Measurements from ENCODE around the gene JAM3. TPM values are rescaled to one million over a fixed set of nuclear protein-coding genes. Genes with fewer than 3 reads are reported as not detected.

Gene JAM3
- total and polyA plus RNA-seq, 9 of the 15 experiments (the other 6 are each of a cell fraction or from before 2014, with no cell fraction given) = 0.22 to 0.76 (median 0.40) TPM

GRCh38 chr11:134045799-134046635 is 22.9 kb upstream of the JAM3 start (continued):
- no peak for TF ChIP-seq CHAMP1 (IDR thresholded peaks at IDR 0.05)

- H3K4me3 ChIP-seq = no peak overlapping the region
- no peak overlapping the region for H3K27ac ChIP-seq (ENCODE audit: extremely low read depth, low read depth, low read length)
- in situ Hi-C loops (cut with MboI) = no loop called here
- WGBS (ENCODE audit: insufficient coverage, low coverage, missing lambda C conversion rate) = under 1% methylated on average over 25 of the region's 30 CpGs
- no peaks in the 10 kb centered on the region for H3K9me3 ChIP-seq (replicated peaks; ENCODE audit: control insufficient read depth, insufficient read depth, low read depth, low read length)
- no peak for ATAC-seq
- no TSS peak for BruUV-seq (replicated peaks)
- ChIA-PET POLR2A (interaction anchor here (0.6 kb wide), 1 partner anchor 98 kb away, joined by 3 read pairs; no protein-coding TSS in a partner anchor), CTCF (ENCODE audit: low intra/inter-chr PET ratio) (no interaction called here)
- no peaks in the 10 kb centered on the region for H3K36me3 ChIP-seq (ENCODE audit: control insufficient read depth, insufficient read depth, low read length)
- H3K9me1 ChIP-seq (ENCODE audit: control insufficient read depth, insufficient read depth, low read length) = no peaks in the 10 kb centered on the region
- DNase-seq (ENCODE audit: extremely low read depth in 1 of 4, low spot score in 3 of 4) = no peak
- intact Hi-C loops (cut with micrococcal nuclease) = no loop called here
- H3K79me2 ChIP-seq (ENCODE audit: control insufficient read depth, insufficient read depth, low read length) = no peaks in the 10 kb centered on the region
- no peak overlapping the region for H3K4me2 ChIP-seq (ENCODE audit: insufficient read depth, low read length)
- peaks cover 3% of the 10 kb centered on the region; the same call in 1 of the 2 replicates for H4K20me1 ChIP-seq (replicated peaks; ENCODE audit: control insufficient read depth, insufficient read depth, low read length)
- H3K9ac ChIP-seq (ENCODE audit: insufficient read depth in 1 of 2, low read depth in 2 of 2, low read length in 2 of 2) = no peak overlapping the region
- H2AFZ ChIP-seq (ENCODE audit: low read depth, low read length) = no peak overlapping the region
- H3K27me3 ChIP-seq (ENCODE audit: control insufficient read depth in 2 of 2, insufficient read depth in 2 of 2, low read length in 2 of 2) = peaks cover 11 to 60% of the 10 kb centered on the region in 2 experiments; a peak in 4 of 5 replicates
- H3K4me1 ChIP-seq (replicated peaks in 1 of 2; ENCODE audit: control insufficient read depth in 2 of 2, insufficient read depth in 2 of 2, low read length in 2 of 2) = peaks cover 0 to 7% of the 10 kb centered on the region in 2 experiments; a peak in 2 of 5 replicates
- no peak for FAIRE-seq
- TF ChIP-seq GABPA (tag; conservative IDR thresholded peaks at IDR 0.05; ENCODE audit: low read depth) = no peak
- TF ChIP-seq ZC3H8 (IDR thresholded peaks at IDR 0.05) = no peak
- no peak for TF ChIP-seq PATZ1 (CRISPR knock-in tag; IDR thresholded peaks at IDR 0.05; ENCODE audit: borderline replicate concordance)
- no peak for TF ChIP-seq RBFOX2 (IDR thresholded peaks at IDR 0.05; ENCODE audit: low read depth, low read length)
- TF ChIP-seq JUND (IDR thresholded peaks at IDR 0.05; ENCODE audit: borderline replicate concordance, low read depth, low read length) = no peak
- no peak for TF ChIP-seq JUND (tag; IDR thresholded peaks at IDR 0.05; ENCODE audit: borderline replicate concordance, low read depth, low read length)
- TF ChIP-seq ZNF274 (IDR thresholded peaks at IDR 0.05; ENCODE audit: borderline replicate concordance, low read depth, low read length) = no peak
- no peak for TF ChIP-seq BRF1 (IDR thresholded peaks at IDR 0.05; ENCODE audit: borderline replicate concordance, extremely low read depth, insufficient read length)
- TF ChIP-seq MECOM (CRISPR knock-in tag; IDR thresholded peaks at IDR 0.05) = no peak
- TF ChIP-seq TOE1 (IDR thresholded peaks at IDR 0.05; ENCODE audit: borderline replicate concordance) = no peak
- no peak for TF ChIP-seq TOE1 (CRISPR knock-in tag; IDR thresholded peaks at IDR 0.05; ENCODE audit: borderline replicate concordance, low read depth)
These were observed 22.0 kb upstream of the JAM3 start for GRCh38 chr11:134046681-134047449.
